Esophagus muscularis mucosa (tissue), 4 donors: ENCODE results near the gene POT1. TPM values are rescaled to one million over a fixed set of nuclear protein-coding genes. Genes with fewer than 3 reads are reported as not detected.

Experiments
- DNase-seq: peaks from one replicate; pipeline ENCODE4 v3.0.0-alpha.2; 2017; ENCODE audit errors: extremely low spot score
- H3K27ac ChIP-seq, 4 donors: fragments of 200-600 bp; sonication (generic); replicated peaks in 1 of 4; 1 replicate in 3 of 4; 2 replicates in 1 of 4; pipeline ENCODE4 v1.5.1; 2016 to 2019; ENCODE audit warnings: mild to moderate bottlenecking in 1 of 4
- H3K27me3 ChIP-seq, 4 donors: fragments of 200-600 bp; sonication (generic); one replicate each; pipeline versions ENCODE4 v1.5.1 to v1.6.0; 2016 to 2019
- H3K36me3 ChIP-seq, 4 donors: fragments of 200-600 bp; sonication (generic); one replicate each; pipeline ENCODE4 v1.5.1; 2016 to 2019
- H3K4me1 ChIP-seq, 4 donors: fragments of 200-600 bp; sonication (generic); one replicate each; pipeline ENCODE4 v1.5.1; 2016 to 2019
- H3K4me3 ChIP-seq, 4 donors: fragments of 200-600 bp; sonication (generic); 1 replicate in 2 of 4; 2 replicates in 2 of 4; pipeline ENCODE4 v1.5.1; 2016 to 2019; ENCODE audit warnings: mild to moderate bottlenecking in 4 of 4, moderate library complexity in 1 of 4
- H3K9me3 ChIP-seq, 4 donors: fragments of 200-600 bp; sonication (generic); 1 replicate in 3 of 4; 2 replicates in 1 of 4; pipeline ENCODE4 v1.5.1; 2016 to 2019
- EP300 ChIP-seq: sonication (generic); formaldehyde crosslinking; IDR thresholded peaks from one replicate; pipeline ENCODE4 v1.6.1; 2017; ENCODE audit warnings: antibody characterized with exemption
- POLR2A ChIP-seq: fragments of 450-650 bp; IDR thresholded peaks from one replicate; pipeline ENCODE4 v1.6.1; 2017; ENCODE audit warnings: antibody characterized with exemption, moderate library complexity, mild to moderate bottlenecking, low read depth
- POLR2AphosphoS5 ChIP-seq, 2 donors: sonication (generic); formaldehyde crosslinking; IDR thresholded peaks; one replicate each; pipeline ENCODE4 v1.6.1; 2017; ENCODE audit warnings: antibody characterized with exemption in 2 of 2
- WGBS: methylation state at CpG from one replicate; pipeline ENCODE4 v1.1.5; 2018; 5-methylcytosine and 5-hydroxymethylcytosine counted together
- intact Hi-C: fragments of 100-400 bp; cut with DNase I; formaldehyde crosslinking; loops from one replicate; pipeline ENCODE4 v1.15.1; 2023
- total RNA-seq, 4 donors: library from RNA; depleted of rRNA; stranded (reverse); fragments of >200 nt; gene quantifications; one replicate each; pipeline versions ENCODE4 v1.1.0 to v1.2.1, GENCODE V29; 2016
- TF ChIP-seq, protein P1 (sequence below), 3 experiments: fragments of 200-600 bp in 2 of 3; fragments of 450-650 bp in 1 of 3; sonication (generic) in 2 of 3; IDR thresholded peaks; one replicate each; pipeline ENCODE4 v1.5.1; 2017 to 2019; ENCODE audit warnings: antibody characterized with exemption in 3 of 3, mild to moderate bottlenecking in 2 of 3, moderate library complexity in 1 of 3

The POT1 gene
- total RNA-seq, 4 donors from 2014 or later, result 19.4 to 31.6 (median 20.5) TPM

GRCh38 chr7:124808206-124808605, 121.4 kb downstream of the POT1 start:
- Histone ChIP-seq H3K9me3 (no peaks in the 10 kb centered on the region), H3K36me3 (no peaks in the 10 kb centered on the region), H3K27ac (no peak overlapping the region), H3K4me3 (no peak overlapping the region), H3K27me3 (no peaks in the 10 kb centered on the region), H3K4me1 (no peaks in the 10 kb centered on the region)
- WGBS, result 86% methylated on average over 5 of the region's 5 CpGs
- DNase-seq, result no peak
- TF ChIP-seq POLR2AphosphoS5 (IDR thresholded peaks at IDR 0.05), result no peak
- no peak for TF ChIP-seq EP300
- TF ChIP-seq, protein P1, sequence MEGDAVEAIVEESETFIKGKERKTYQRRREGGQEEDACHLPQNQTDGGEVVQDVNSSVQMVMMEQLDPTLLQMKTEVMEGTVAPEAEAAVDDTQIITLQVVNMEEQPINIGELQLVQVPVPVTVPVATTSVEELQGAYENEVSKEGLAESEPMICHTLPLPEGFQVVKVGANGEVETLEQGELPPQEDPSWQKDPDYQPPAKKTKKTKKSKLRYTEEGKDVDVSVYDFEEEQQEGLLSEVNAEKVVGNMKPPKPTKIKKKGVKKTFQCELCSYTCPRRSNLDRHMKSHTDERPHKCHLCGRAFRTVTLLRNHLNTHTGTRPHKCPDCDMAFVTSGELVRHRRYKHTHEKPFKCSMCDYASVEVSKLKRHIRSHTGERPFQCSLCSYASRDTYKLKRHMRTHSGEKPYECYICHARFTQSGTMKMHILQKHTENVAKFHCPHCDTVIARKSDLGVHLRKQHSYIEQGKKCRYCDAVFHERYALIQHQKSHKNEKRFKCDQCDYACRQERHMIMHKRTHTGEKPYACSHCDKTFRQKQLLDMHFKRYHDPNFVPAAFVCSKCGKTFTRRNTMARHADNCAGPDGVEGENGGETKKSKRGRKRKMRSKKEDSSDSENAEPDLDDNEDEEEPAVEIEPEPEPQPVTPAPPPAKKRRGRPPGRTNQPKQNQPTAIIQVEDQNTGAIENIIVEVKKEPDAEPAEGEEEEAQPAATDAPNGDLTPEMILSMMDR (IDR thresholded peaks at IDR 0.05), result no peak
- no peak for TF ChIP-seq POLR2A
- intact Hi-C loops, result no loop called here

- Histone ChIP-seq H3K4me1 (no peaks in the 10 kb centered on the region), H3K9me3 (no peaks in the 10 kb centered on the region), H3K36me3 (no peaks in the 10 kb centered on the region), H3K27ac (no peak overlapping the region), H3K27me3 (no peaks in the 10 kb centered on the region), H3K4me3 (no peak overlapping the region)
- TF ChIP-seq POLR2AphosphoS5 (IDR thresholded peaks at IDR 0.05) (no peak), EP300 (no peak), POLR2A (no peak)
- TF ChIP-seq, protein P1 (IDR thresholded peaks at IDR 0.05), result no peak
- no peak for DNase-seq
- intact Hi-C loops, result no loop called here
- WGBS, result 90% methylated on average over 1 of the region's 1 CpG
These were observed 128.2 kb downstream of the POT1 start for GRCh38 chr7:124801330-124801895.

DNA sequence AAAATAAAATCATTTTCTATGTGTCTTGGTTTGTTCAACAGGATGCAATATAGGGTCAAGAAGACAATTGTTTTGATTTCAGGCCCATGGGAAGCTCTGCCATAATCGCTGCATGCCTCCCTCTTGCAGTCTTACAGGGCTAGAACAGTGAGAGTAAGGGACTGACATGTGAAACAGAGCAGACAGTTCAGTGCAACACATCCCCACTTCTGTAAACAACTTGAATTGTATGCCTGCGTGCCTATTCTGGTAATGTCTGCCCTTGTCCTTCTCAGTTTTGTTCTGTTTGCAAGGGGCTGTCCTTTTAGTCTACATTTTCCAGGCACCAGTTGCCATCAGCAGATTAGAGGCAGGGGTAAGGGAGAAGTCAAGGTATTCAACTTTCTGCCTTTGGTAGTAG, 129.2 kb downstream of the POT1 start:
- no peaks in the 10 kb centered on the region for H3K27me3 ChIP-seq
- intact Hi-C loops, result no loop called here
- WGBS, result 31% methylated on average over 2 of the region's 2 CpGs
- H3K4me3 ChIP-seq, result no peak overlapping the region
- H3K36me3 ChIP-seq, result no peaks in the 10 kb centered on the region
- TF ChIP-seq EP300, result no peak
- TF ChIP-seq POLR2AphosphoS5 (IDR thresholded peaks at IDR 0.05), result no peak
- TF ChIP-seq, protein P1 (IDR thresholded peaks at IDR 0.05), result no peak
- no peak for TF ChIP-seq POLR2A
- no peaks in the 10 kb centered on the region for H3K4me1 ChIP-seq
- H3K27ac ChIP-seq, result no peak overlapping the region
- DNase-seq, result no peak
- H3K9me3 ChIP-seq, result peaks cover 0 to 4% (median 0%) of the 10 kb centered on the region in 4 donors

- Histone ChIP-seq H3K4me1 (no peaks in the 10 kb centered on the region), H3K4me3 (no peak overlapping the region), H3K36me3 (no peaks in the 10 kb centered on the region), H3K27me3 (no peaks in the 10 kb centered on the region), H3K27ac (no peak overlapping the region), H3K9me3 (peaks cover 0 to 4% (median 0%) of the 10 kb centered on the region in 4 donors)
- 93% methylated on average over 6 of the region's 6 CpGs for WGBS
- intact Hi-C loops, result no loop called here
- TF ChIP-seq POLR2A, result no peak
- no peak for TF ChIP-seq EP300
- TF ChIP-seq, protein P1 (IDR thresholded peaks at IDR 0.05), result no peak
- TF ChIP-seq POLR2AphosphoS5 (IDR thresholded peaks at IDR 0.05), result no peak
- DNase-seq, result no peak
These were observed 130.2 kb downstream of the POT1 start for GRCh38 chr7:124799448-124799847.

GRCh38 chr7:124796771-124797170, 132.9 kb downstream of the POT1 start:
- Histone ChIP-seq H3K9me3 (peaks cover 0 to 4% (median 0%) of the 10 kb centered on the region in 4 donors), H3K4me3 (no peak overlapping the region), H3K4me1 (no peaks in the 10 kb centered on the region), H3K27me3 (no peaks in the 10 kb centered on the region), H3K27ac (no peak overlapping the region), H3K36me3 (no peaks in the 10 kb centered on the region)
- TF ChIP-seq POLR2AphosphoS5 (IDR thresholded peaks at IDR 0.05) (no peak), EP300 (no peak), POLR2A (no peak)
- TF ChIP-seq, protein P1 (IDR thresholded peaks at IDR 0.05), result no peak
- DNase-seq, result no peak
- 75% methylated on average over 2 of the region's 2 CpGs for WGBS
- intact Hi-C loops, result no loop called here
